Karpas-422 (cell line): ENCODE data around the gene KIAA0040. TPM values are rescaled to one million over a fixed set of nuclear protein-coding genes. Genes with fewer than 3 reads are reported as not detected.

Experiments
- DNase-seq: peaks from one replicate; pipeline ENCODE4 v3.0.0-alpha.2; 2015
- H2AFZ ChIP-seq: fragments of 200-600 bp; sonication (generic); 2 replicates; pipeline ENCODE4 v1.6.1; 2014; ENCODE audit warnings: antibody characterized with exemption, low read length, mixed read lengths
- H3K27ac ChIP-seq: fragments of 200-600 bp; sonication (generic); 2 replicates; pipeline ENCODE4 v1.5.1; 2014; ENCODE audit warnings: mild to moderate bottlenecking, low read length, moderate library complexity
- H3K27me3 ChIP-seq: fragments of 200-600 bp; sonication (generic); 2 replicates; pipeline ENCODE4 v1.6.1; 2014; ENCODE audit warnings: low read length, mixed read lengths
- H3K36me3 ChIP-seq: fragments of 200-600 bp; sonication (generic); 2 replicates; pipeline ENCODE4 v1.6.1; 2014; ENCODE audit warnings: low read length, mixed read lengths; ENCODE audit not compliant: insufficient read depth
- H3K4me1 ChIP-seq: fragments of 200-600 bp; sonication (generic); 2 replicates; pipeline ENCODE4 v1.6.1; 2014; ENCODE audit warnings: mild to moderate bottlenecking, low read length, mixed read lengths
- H3K4me2 ChIP-seq: fragments of 200-600 bp; sonication (generic); 2 replicates; pipeline ENCODE4 v1.6.1; 2014; ENCODE audit warnings: low read length, low read depth, mild to moderate bottlenecking; ENCODE audit not compliant: poor library complexity, severe bottlenecking
- H3K4me3 ChIP-seq: fragments of 200-600 bp; sonication (generic); 2 replicates; pipeline ENCODE4 v1.5.1; 2014; ENCODE audit warnings: mild to moderate bottlenecking, antibody characterized with exemption, low read length, mixed read lengths
- H3K79me2 ChIP-seq: fragments of 200-600 bp; sonication (generic); 2 replicates; pipeline ENCODE4 v1.6.1; 2014; ENCODE audit warnings: mild to moderate bottlenecking, low read length, mixed read lengths
- H3K9ac ChIP-seq: fragments of 200-600 bp; sonication (generic); 2 replicates; pipeline ENCODE4 v1.6.0; 2014; ENCODE audit warnings: low read length
- H3K9me2 ChIP-seq: fragments of 200-600 bp; sonication (generic), shearing (Covaris generic); replicated peaks from 2 replicates; pipeline ENCODE4 v1.6.0; 2014; ENCODE audit warnings: mild to moderate bottlenecking, low read length, moderate library complexity; ENCODE audit not compliant: insufficient read depth
- H3K9me3 ChIP-seq: fragments of 300-700, 200-600 bp; sonication (generic); 2 replicates; pipeline ENCODE4 v1.6.1; 2014; ENCODE audit warnings: low read length, mixed read lengths
- H4K20me1 ChIP-seq: fragments of 200-600 bp; sonication (generic); 2 replicates; pipeline ENCODE4 v1.6.1; 2014; ENCODE audit warnings: mild to moderate bottlenecking, antibody characterized with exemption, low read length, low read depth; ENCODE audit not compliant: insufficient read depth
- total RNA-seq: library from RNA; depleted of rRNA; stranded (reverse); fragments of >200 nt; shearing (Covaris generic); gene quantifications from 2 replicates; pipeline ENCODE4 v1.2.3, GENCODE V29; 2014; ENCODE audit warnings: low replicate concordance; rRNA removed

The KIAA0040 gene
- 48.5 and 86.6 TPM in 2 replicates for total RNA-seq

- peak; percentile 89 for DNase-seq
- Histone ChIP-seq H3K4me1 (peaks cover 81% of the 10 kb centered on the region), H3K27me3 (no peaks in the 10 kb centered on the region), H3K79me2 (peaks cover 46% of the 10 kb centered on the region), H3K27ac (peak within 1 kb of the TSS; percentile 88), H3K9me2 (no peaks in the 10 kb centered on the region), H4K20me1 (peaks cover 9% of the 10 kb centered on the region; the same call in 1 of the 2 replicates), H3K4me3 (peak within 1 kb of the TSS; percentile 83), H3K9me3 (no peaks in the 10 kb centered on the region), H2AFZ (peak within 1 kb of the TSS; percentile 42; the same call in 1 of the 2 replicates), H3K9ac (peak within 1 kb of the TSS; percentile 82), H3K36me3 (peaks cover 25% of the 10 kb centered on the region), H3K4me2 (peak within 1 kb of the TSS; percentile 97)
These were observed at the start of gene KIAA0040 for GRCh38 chr1:175192630-175193526. TSS of gene KIAA0040 (minus strand) at chr1:175192776. CDS start at chr1:175161013, 31,763 bp downstream.

GRCh38 chr1:175237389-175237788 is 44.8 kb upstream of the KIAA0040 start:
- Histone ChIP-seq H3K79me2 (no peaks in the 10 kb centered on the region), H3K4me1 (peaks cover 5% of the 10 kb centered on the region), H3K27me3 (no peaks in the 10 kb centered on the region), H2AFZ (no peak overlapping the region), H3K36me3 (no peaks in the 10 kb centered on the region), H3K9me2 (no peaks in the 10 kb centered on the region), H3K9me3 (no peaks in the 10 kb centered on the region), H3K4me2 (no peak overlapping the region), H4K20me1 (no peaks in the 10 kb centered on the region), H3K27ac (no peak overlapping the region), H3K4me3 (no peak overlapping the region), H3K9ac (no peak overlapping the region)
- no peak for DNase-seq

- H3K4me2 ChIP-seq = no peak overlapping the region
- no peaks in the 10 kb centered on the region for H3K9me2 ChIP-seq
- H3K27ac ChIP-seq = no peak overlapping the region
- no peaks in the 10 kb centered on the region for H4K20me1 ChIP-seq
- H2AFZ ChIP-seq = no peak overlapping the region
- H3K9ac ChIP-seq = no peak overlapping the region
- no peaks in the 10 kb centered on the region for H3K27me3 ChIP-seq
- H3K9me3 ChIP-seq = no peaks in the 10 kb centered on the region
- DNase-seq = no peak
- no peaks in the 10 kb centered on the region for H3K79me2 ChIP-seq
- peaks cover 16% of the 10 kb centered on the region for H3K4me1 ChIP-seq
- H3K4me3 ChIP-seq = no peak overlapping the region
- H3K36me3 ChIP-seq = no peaks in the 10 kb centered on the region
These were observed 42.1 kb upstream of the KIAA0040 start for GRCh38 chr1:175234639-175235038.

- Histone ChIP-seq H3K27me3 (no peaks in the 10 kb centered on the region), H4K20me1 (no peaks in the 10 kb centered on the region), H3K9ac (no peak overlapping the region), H3K9me3 (no peaks in the 10 kb centered on the region), H2AFZ (no peak overlapping the region), H3K4me2 (no peak overlapping the region), H3K27ac (no peak overlapping the region), H3K4me1 (peaks cover 24% of the 10 kb centered on the region), H3K79me2 (no peaks in the 10 kb centered on the region), H3K9me2 (no peaks in the 10 kb centered on the region), H3K4me3 (no peak overlapping the region), H3K36me3 (no peaks in the 10 kb centered on the region)
- no peak for DNase-seq
These were observed 39.8 kb upstream of the KIAA0040 start for GRCh38 chr1:175232335-175232734.

- Histone ChIP-seq H3K36me3 (no peaks in the 10 kb centered on the region), H3K9ac (no peak overlapping the region), H3K79me2 (no peaks in the 10 kb centered on the region), H3K9me3 (no peaks in the 10 kb centered on the region), H2AFZ (no peak overlapping the region), H3K4me3 (no peak overlapping the region), H3K4me1 (peaks cover 81% of the 10 kb centered on the region), H4K20me1 (no peaks in the 10 kb centered on the region), H3K27me3 (no peaks in the 10 kb centered on the region), H3K4me2 (peak overlapping the region; percentile 71), H3K27ac (peak overlapping the region; percentile 96), H3K9me2 (no peaks in the 10 kb centered on the region)
- DNase-seq = no peak
These were observed 33.2 kb upstream of the KIAA0040 start for GRCh38 chr1:175225805-175226129.

- Histone ChIP-seq H3K9me2 (no peaks in the 10 kb centered on the region), H3K36me3 (no peaks in the 10 kb centered on the region), H3K79me2 (no peaks in the 10 kb centered on the region), H3K4me3 (no peak overlapping the region), H3K9me3 (no peaks in the 10 kb centered on the region), H2AFZ (no peak overlapping the region), H3K4me1 (peaks cover 95% of the 10 kb centered on the region), H3K4me2 (no peak overlapping the region), H3K9ac (no peak overlapping the region), H3K27ac (peak overlapping the region; percentile 99; the same call in 1 of the 2 replicates), H4K20me1 (no peaks in the 10 kb centered on the region), H3K27me3 (no peaks in the 10 kb centered on the region)
- DNase-seq = no peak
These were observed 29.8 kb upstream of the KIAA0040 start for GRCh38 chr1:175222296-175222938.

GRCh38 chr1:175221557-175222175 is 29.1 kb upstream of the KIAA0040 start:
- Histone ChIP-seq H2AFZ (no peak overlapping the region), H3K27ac (peak overlapping the region; percentile 99; the same call in 1 of the 2 replicates), H3K4me2 (no peak overlapping the region), H4K20me1 (no peaks in the 10 kb centered on the region), H3K4me1 (peaks cover 95% of the 10 kb centered on the region), H3K79me2 (no peaks in the 10 kb centered on the region), H3K27me3 (no peaks in the 10 kb centered on the region), H3K9ac (no peak overlapping the region), H3K36me3 (no peaks in the 10 kb centered on the region), H3K9me2 (no peaks in the 10 kb centered on the region), H3K9me3 (no peaks in the 10 kb centered on the region), H3K4me3 (no peak overlapping the region)
- no peak for DNase-seq
